ENCODE measurements around the gene PTPN23. TPM values are rescaled to one million over a fixed set of nuclear protein-coding genes. Genes with fewer than 3 reads are reported as not detected.
A peak's percentile ranks its signal among the peaks of the same experiment; 100 is the strongest.

The PTPN23 gene
- total and polyA plus RNA-seq, 10 donors: 5.0 to 195 (median 39.9) TPM

DNA sequence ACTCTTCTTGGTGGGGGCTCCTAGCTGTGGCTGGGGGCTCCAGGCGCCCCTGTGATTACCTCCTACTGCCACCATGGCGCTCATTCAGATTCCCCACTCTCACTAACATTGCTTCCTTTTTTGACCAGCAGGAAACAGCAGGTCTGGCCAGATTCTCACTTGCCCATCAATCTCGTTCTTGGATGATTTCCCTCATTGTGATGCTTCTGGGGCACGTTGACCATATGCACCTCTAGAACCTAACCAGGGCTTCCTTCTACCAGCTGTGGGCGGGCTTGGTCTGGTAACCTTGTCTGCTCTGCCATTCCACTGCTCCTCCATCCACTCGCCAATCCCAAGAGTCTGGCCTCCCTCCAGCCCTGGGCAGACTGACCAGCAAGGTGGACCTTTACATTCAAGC, 35.9 kb upstream of the PTPN23 start:
- TF ChIP-seq POLR2A (IDR thresholded peaks at IDR 0.05) (no peak), CTCF (IDR thresholded peaks at IDR 0.05 in 8 of 11, conservative IDR thresholded peaks at IDR 0.05 in 3 of 11) (no peak), POLR2AphosphoS5 (IDR thresholded peaks at IDR 0.05) (no peak)
- no peak for DNase-seq
- intact Hi-C loops (cut with DNase I; ENCODE audit: low total_unique reads): no loop called here
- no peaks in the 10 kb centered on the region for H3K9me3 ChIP-seq
- no peak overlapping the region for H3K4me3 ChIP-seq
- peaks cover 6 to 25% (median 18%) of the 10 kb centered on the region in 6 donors for H3K4me1 ChIP-seq
- WGBS, 5 donors: 64 to 76% (median 66%) methylated on average over 6 of the region's 6 CpGs
- H3K27me3 ChIP-seq (replicated peaks in 1 of 7): no peaks in the 10 kb centered on the region
- H3K27ac ChIP-seq: no peak overlapping the region
- peaks cover 0 to 66% (median 44%) of the 10 kb centered on the region in 6 donors for H3K36me3 ChIP-seq

DNA sequence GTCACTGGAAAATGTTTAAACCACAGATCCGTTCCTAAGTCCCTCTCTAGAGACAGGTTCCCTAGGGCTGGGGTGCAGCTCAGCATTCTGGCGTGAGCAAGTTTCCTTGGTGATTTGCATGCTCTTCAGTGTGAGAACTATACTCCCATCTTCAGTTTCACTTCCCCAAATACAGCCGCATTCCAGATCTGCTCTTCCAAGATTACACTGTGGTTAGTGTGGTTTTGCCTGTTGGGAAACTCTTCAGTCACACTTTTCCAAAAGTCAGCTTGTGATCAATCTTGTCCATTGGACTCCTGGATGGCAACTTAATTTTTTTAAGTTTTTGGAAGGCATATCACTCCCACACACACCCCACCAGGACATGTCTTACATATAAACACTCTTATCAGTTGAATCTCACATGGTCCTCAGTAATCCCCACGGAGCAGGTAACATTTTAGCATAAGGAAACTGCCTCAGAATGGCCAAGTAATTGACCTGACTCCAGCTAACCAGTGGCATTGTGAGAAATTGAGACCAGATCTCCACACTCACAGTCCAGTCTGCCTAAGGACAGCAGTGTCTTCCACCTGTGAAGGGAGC, 33.5 kb upstream of the PTPN23 start:
- Histone ChIP-seq H3K4me1 (peaks cover 6 to 25% (median 18%) of the 10 kb centered on the region in 6 donors), H3K27me3 (replicated peaks in 1 of 7) (no peaks in the 10 kb centered on the region), H3K27ac (peak overlapping the region in 3 of 8 donors; percentile 10 to 57 (median 38)), H3K4me3 (no peak overlapping the region), H3K36me3 (peaks cover 0 to 43% (median 31%) of the 10 kb centered on the region in 6 donors), H3K9me3 (no peaks in the 10 kb centered on the region)
- TF ChIP-seq CTCF (IDR thresholded peaks at IDR 0.05 in 8 of 11, conservative IDR thresholded peaks at IDR 0.05 in 3 of 11) (no peak), POLR2A (IDR thresholded peaks at IDR 0.05) (no peak), POLR2AphosphoS5 (IDR thresholded peaks at IDR 0.05) (no peak)
- intact Hi-C loops (cut with DNase I; ENCODE audit: low total_unique reads): no loop called here
- no peak for DNase-seq
- 26 to 33% (median 30%) methylated on average over 4 of the region's 4 CpGs for WGBS, 5 donors

DNA sequence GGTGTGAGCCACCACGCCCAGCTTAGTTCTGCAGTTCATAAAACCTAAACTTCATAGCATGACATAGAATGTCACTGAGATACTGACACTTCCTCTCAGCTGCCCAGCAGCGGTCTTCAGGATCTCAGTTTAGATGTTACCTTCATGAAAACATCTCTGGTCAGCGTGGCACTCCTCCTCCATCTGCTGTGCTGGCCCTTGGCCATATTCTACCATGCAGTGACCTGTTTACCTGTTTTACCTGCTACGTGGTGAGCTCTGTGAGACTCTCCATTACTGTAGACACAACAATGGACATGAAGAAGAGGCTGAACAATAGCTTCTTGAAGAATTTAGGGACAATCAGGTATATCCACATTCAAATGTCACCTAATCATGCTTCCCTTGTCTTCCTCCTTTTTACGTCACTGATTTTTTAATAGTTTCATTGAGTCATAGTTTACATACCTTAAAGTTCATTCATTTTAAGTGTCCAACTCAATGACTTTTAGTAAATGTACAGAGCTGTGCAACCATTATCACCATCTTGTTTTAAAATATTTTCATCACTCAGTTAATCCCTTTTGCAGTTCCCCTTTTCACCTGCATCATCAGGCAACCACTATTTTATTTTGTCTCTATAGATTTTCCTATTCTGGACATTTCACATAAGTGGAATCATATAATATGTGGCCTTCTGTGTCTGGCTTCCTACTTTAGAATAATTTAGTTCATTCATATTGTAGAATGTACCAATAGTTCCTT, 32.2 kb upstream of the PTPN23 start:
- Histone ChIP-seq H3K27ac (no peak overlapping the region), H3K4me3 (no peak overlapping the region), H3K4me1 (peaks cover 6 to 25% (median 18%) of the 10 kb centered on the region in 6 donors), H3K36me3 (peaks cover 0 to 30% (median 19%) of the 10 kb centered on the region in 6 donors), H3K9me3 (no peaks in the 10 kb centered on the region), H3K27me3 (replicated peaks in 1 of 7) (no peaks in the 10 kb centered on the region)
- TF ChIP-seq CTCF (IDR thresholded peaks at IDR 0.05 in 8 of 11, conservative IDR thresholded peaks at IDR 0.05 in 3 of 11) (no peak), POLR2A (IDR thresholded peaks at IDR 0.05) (no peak), POLR2AphosphoS5 (IDR thresholded peaks at IDR 0.05) (no peak)
- DNase-seq: no peak
- WGBS, 5 donors: 90 to 97% (median 96%) methylated on average over 5 of the region's 5 CpGs
- intact Hi-C loops (cut with DNase I; ENCODE audit: low total_unique reads): no loop called here

- TF ChIP-seq POLR2A (IDR thresholded peaks at IDR 0.05) (no peak), CTCF (IDR thresholded peaks at IDR 0.05 in 8 of 11, conservative IDR thresholded peaks at IDR 0.05 in 3 of 11) (no peak), POLR2AphosphoS5 (IDR thresholded peaks at IDR 0.05) (no peak)
- no peak for DNase-seq
- H3K9me3 ChIP-seq: peaks cover 0 to 25% (median 21%) of the 10 kb centered on the region in 8 donors
- 81 to 95% (median 93%) methylated on average over 3 of the region's 3 CpGs for WGBS, 5 donors
- H3K27ac ChIP-seq: no peak overlapping the region
- no peaks in the 10 kb centered on the region for H3K27me3 ChIP-seq (replicated peaks in 1 of 7)
- H3K4me1 ChIP-seq: no peaks in the 10 kb centered on the region
- no peaks in the 10 kb centered on the region for H3K36me3 ChIP-seq
- intact Hi-C loops (cut with DNase I; ENCODE audit: low total_unique reads): no loop called here
- no peak overlapping the region for H3K4me3 ChIP-seq
These were observed 25.8 kb upstream of the PTPN23 start for GRCh38 chr3:47355010-47355409.

Data from spleen (tissue), 11 donors.